Heart left ventricle (tissue), 13 donors: ENCODE results near the gene PLBD2.

ENCODE experiments used
- CTCF ChIP-seq, 12 donors: fragments of 200-600 bp; sonication (generic) in 4 of 12; IDR thresholded peaks; one replicate each; pipeline versions ENCODE4 v1.5.0 to v1.8.0; 2018 to 2022; ENCODE audit warnings: antibody characterized with exemption in 12 of 12, mild to moderate bottlenecking in 5 of 12
- POLR2A ChIP-seq, 2 donors: fragments of 450-650 bp; IDR thresholded peaks; one replicate each; pipeline ENCODE4 v1.6.1; 2017; ENCODE audit warnings: antibody characterized with exemption in 2 of 2, mild to moderate bottlenecking in 2 of 2, moderate library complexity in 2 of 2
- donor health status: ischemic (EF 13 %, LVEDD 7.1; RV severe dilation, severe dysfunction).
- donor health status: DM: no; HTN: yes; CAD: no.
- donor health status: DM: no; HTN: no; CAD: no.
- donor health status: ischemic (EF 25% LVEDD 6.9; RV normal size, moderate dysfunction).
- donor health status: ischemic (EF 25% LVEDD 5.7; RV mildly dilated, moderate dysfunction).
- donor health status: ischemic (EF 35%, LVEDD 5.7; RV mildly dilated, moderate dysfunction).
- donor health status: nonischemic (EF 11% LVEDD 7.7; RV severe dilation, severe dysfunction).
- donor health status: DM: yes; HTN: yes; CAD: no.
- donor health status: PGD.
- donor health status: ischemic (EF 29% LVEDD 5.4; RV normal size, mild dysfunction).
- donor health status: nonischemic (EF 23%, LVEDD 6.1; RV moderate dilation, normal function).

- TF ChIP-seq POLR2A (IDR thresholded peaks at IDR 0.05) (no peak), CTCF (IDR thresholded peaks at IDR 0.05) (no peak)
These were observed 80.9 kb downstream of the PLBD2 start for GRCh38 chr12:113439301-113439597.
